Hepatocyte (in vitro differentiated cells): ENCODE results near the gene PARD3B. TPM values are rescaled to one million over a fixed set of nuclear protein-coding genes. Genes with fewer than 3 reads are reported as not detected.

ENCODE experiments used
- DNase-seq: peaks from one replicate; pipeline ENCODE4 v3.0.0-alpha.2; 2016; ENCODE audit warnings: low spot score
- H2AFZ ChIP-seq: fragments of 200-600 bp; sonication (generic); 2 replicates; pipeline ENCODE4 v1.6.0; 2016; ENCODE audit warnings: antibody characterized with exemption, mild to moderate bottlenecking
- H3K27ac ChIP-seq: fragments of 200-600 bp; sonication (generic); 2 replicates; pipeline ENCODE4 v1.5.1; 2016; ENCODE audit warnings: mild to moderate bottlenecking
- H3K27me3 ChIP-seq: fragments of 200-600 bp; sonication (generic); 2 replicates; pipeline ENCODE4 v1.6.1; 2016
- H3K36me3 ChIP-seq: fragments of 200-600 bp; sonication (generic); replicated peaks from 2 replicates; pipeline ENCODE4 v1.5.1; 2016; ENCODE audit warnings: low read depth; ENCODE audit not compliant: insufficient read depth
- H3K4me1 ChIP-seq: fragments of 200-600 bp; sonication (generic); 2 replicates; pipeline ENCODE4 v1.5.1; 2016; ENCODE audit warnings: mild to moderate bottlenecking, moderate library complexity; ENCODE audit not compliant: insufficient read depth
- H3K4me2 ChIP-seq: fragments of 200-600 bp; sonication (generic); 2 replicates; pipeline ENCODE4 v1.6.0; 2016
- H3K4me3 ChIP-seq: fragments of 200-600 bp; sonication (generic); 2 replicates; pipeline ENCODE4 v1.5.1; 2016; ENCODE audit warnings: mild to moderate bottlenecking
- H3K79me2 ChIP-seq: fragments of 200-600 bp; sonication (generic); 2 replicates; pipeline ENCODE4 v1.6.0; 2017; ENCODE audit warnings: mild to moderate bottlenecking
- H3K9me2 ChIP-seq: fragments of 200-600 bp; sonication (generic); replicated peaks from 2 replicates; pipeline ENCODE4 v1.6.0; 2017; ENCODE audit warnings: mild to moderate bottlenecking; ENCODE audit not compliant: insufficient read depth
- H3K9me3 ChIP-seq: fragments of 200-600 bp; sonication (generic); 2 replicates; pipeline ENCODE4 v1.5.1; 2016; ENCODE audit warnings: low read depth, mild to moderate bottlenecking
- H4K20me1 ChIP-seq: fragments of 200-600 bp; sonication (generic); 2 replicates; pipeline ENCODE4 v1.6.0; 2016; ENCODE audit warnings: mild to moderate bottlenecking; ENCODE audit not compliant: insufficient read depth, poor library complexity, severe bottlenecking
- EZH2 ChIP-seq: fragments of 200-600 bp; sonication (generic); IDR thresholded peaks from 2 replicates; pipeline ENCODE4 v1.6.1; 2016; ENCODE audit warnings: antibody characterized with exemption, mild to moderate bottlenecking, borderline replicate concordance
- EZH2phosphoT487 ChIP-seq: fragments of 200-600 bp; sonication (generic); IDR thresholded peaks from one replicate; pipeline ENCODE4 v1.6.1; 2018; ENCODE audit warnings: antibody characterized with exemption, mild to moderate bottlenecking, low read depth, moderate library complexity; ENCODE audit not compliant: unreplicated experiment, severe bottlenecking
- WGBS: methylation state at CpG from one replicate; pipeline ENCODE4 v1.1.6; 2016; ENCODE audit warnings: low lambda C conversion rate; ENCODE audit errors: missing lambda C conversion rate; 5-methylcytosine and 5-hydroxymethylcytosine counted together
- polyA plus RNA-seq: library from polyadenylated mRNA; unstranded; fragments of >200 nt; fragmentation: Nextera tagmentation; extraction: Ambion mirVana; gene quantifications from 2 replicates; pipeline ENCODE4 v1.2.1, GENCODE V29; 2016
- total RNA-seq: library from RNA; depleted of rRNA; stranded (reverse); fragments of >200 nt; gene quantifications from 2 replicates; pipeline ENCODE4 v1.2.3, GENCODE V29; 2014
- TF ChIP-seq, protein P1 (sequence below): fragments of 200-600 bp; sonication (generic); IDR thresholded peaks from 2 replicates; pipeline ENCODE4 v1.5.1; 2016; ENCODE audit warnings: antibody characterized with exemption, mild to moderate bottlenecking; ENCODE audit not compliant: poor library complexity

PARD3B gene
- total and polyA plus RNA-seq, 2 experiments from 2014 or later, result 11.5 to 21.7 TPM

DNA sequence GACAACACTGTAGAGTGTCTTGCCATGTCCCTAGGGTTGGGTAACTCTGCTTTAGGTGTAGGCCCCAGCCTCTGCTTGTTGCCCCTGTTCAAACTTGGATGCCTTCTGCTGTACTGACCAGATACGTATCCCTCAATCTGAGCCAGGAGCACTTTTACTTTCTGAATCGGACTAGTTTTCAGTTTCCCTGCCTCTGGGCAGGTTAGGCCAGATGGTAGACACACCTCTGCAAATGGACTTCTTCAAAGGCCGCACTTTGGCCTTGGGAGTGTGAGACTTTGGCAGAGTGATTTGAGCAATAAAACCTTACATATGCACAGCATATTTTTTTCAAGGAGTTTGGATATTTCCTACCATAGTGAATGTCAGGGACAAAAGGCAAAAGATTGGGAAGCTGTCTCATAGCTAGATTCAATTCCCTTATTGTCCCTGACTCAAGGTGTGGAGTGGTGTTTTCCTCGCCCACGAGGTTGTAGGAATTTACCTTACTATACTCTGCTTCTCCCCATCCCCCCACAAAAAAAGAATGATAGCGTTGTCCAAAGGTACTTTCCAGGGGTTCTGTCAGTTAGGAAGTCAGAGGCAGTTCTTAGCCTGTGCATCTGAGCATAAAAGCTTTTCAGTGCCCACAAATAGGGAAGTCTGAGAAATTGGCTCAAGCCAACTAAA is 15.3 kb upstream of the PARD3B start:
- Histone ChIP-seq H3K27me3 (no peaks in the 10 kb centered on the region), H3K27ac (peak overlapping the region; percentile 9), H3K9me3 (no peaks in the 10 kb centered on the region), H3K4me1 (peaks cover 3% of the 10 kb centered on the region), H4K20me1 (no peaks in the 10 kb centered on the region), H2AFZ (no peak overlapping the region), H3K79me2 (no peaks in the 10 kb centered on the region), H3K9me2 (no peaks in the 10 kb centered on the region), H3K36me3 (no peaks in the 10 kb centered on the region), H3K4me3 (no peak overlapping the region), H3K4me2 (peak overlapping the region; percentile 41)
- TF ChIP-seq, protein P1, sequence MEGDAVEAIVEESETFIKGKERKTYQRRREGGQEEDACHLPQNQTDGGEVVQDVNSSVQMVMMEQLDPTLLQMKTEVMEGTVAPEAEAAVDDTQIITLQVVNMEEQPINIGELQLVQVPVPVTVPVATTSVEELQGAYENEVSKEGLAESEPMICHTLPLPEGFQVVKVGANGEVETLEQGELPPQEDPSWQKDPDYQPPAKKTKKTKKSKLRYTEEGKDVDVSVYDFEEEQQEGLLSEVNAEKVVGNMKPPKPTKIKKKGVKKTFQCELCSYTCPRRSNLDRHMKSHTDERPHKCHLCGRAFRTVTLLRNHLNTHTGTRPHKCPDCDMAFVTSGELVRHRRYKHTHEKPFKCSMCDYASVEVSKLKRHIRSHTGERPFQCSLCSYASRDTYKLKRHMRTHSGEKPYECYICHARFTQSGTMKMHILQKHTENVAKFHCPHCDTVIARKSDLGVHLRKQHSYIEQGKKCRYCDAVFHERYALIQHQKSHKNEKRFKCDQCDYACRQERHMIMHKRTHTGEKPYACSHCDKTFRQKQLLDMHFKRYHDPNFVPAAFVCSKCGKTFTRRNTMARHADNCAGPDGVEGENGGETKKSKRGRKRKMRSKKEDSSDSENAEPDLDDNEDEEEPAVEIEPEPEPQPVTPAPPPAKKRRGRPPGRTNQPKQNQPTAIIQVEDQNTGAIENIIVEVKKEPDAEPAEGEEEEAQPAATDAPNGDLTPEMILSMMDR, result no peak
- no peak for TF ChIP-seq EZH2phosphoT487
- no peak for TF ChIP-seq EZH2
- DNase-seq, result peak; percentile 31
- 77% methylated on average over 6 of the region's 6 CpGs for WGBS

DNA sequence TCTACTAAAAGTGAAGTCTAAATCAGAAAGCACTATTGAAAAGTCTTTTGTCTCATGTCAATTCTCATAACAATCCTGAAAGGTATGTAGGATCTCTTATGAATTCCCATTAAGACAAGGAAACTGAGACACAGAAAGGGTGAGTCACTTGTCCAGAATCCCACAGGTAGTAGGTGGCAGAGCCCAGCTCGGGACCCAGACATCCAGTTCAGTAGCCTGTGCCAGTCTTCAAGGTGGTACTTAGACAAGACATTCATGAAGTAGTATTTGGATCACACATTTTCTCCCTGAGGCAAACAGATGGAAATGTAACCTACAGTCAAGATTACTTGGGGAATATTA is 14.8 kb upstream of the PARD3B start:
- H3K4me3 ChIP-seq, result no peak overlapping the region
- H3K4me1 ChIP-seq, result peaks cover 3% of the 10 kb centered on the region
- H4K20me1 ChIP-seq, result no peaks in the 10 kb centered on the region
- no peaks in the 10 kb centered on the region for H3K27me3 ChIP-seq
- H3K9me3 ChIP-seq, result no peaks in the 10 kb centered on the region
- no peaks in the 10 kb centered on the region for H3K79me2 ChIP-seq
- peak overlapping the region; percentile 9 for H3K27ac ChIP-seq
- H3K4me2 ChIP-seq, result peak overlapping the region; percentile 41
- H3K9me2 ChIP-seq, result no peaks in the 10 kb centered on the region
- DNase-seq, result no peak
- TF ChIP-seq, protein P1, result no peak
- TF ChIP-seq EZH2 (no peak), EZH2phosphoT487 (no peak)
- H2AFZ ChIP-seq, result no peak overlapping the region
- WGBS, result 81% methylated on average over 1 of the region's 1 CpG
- no peaks in the 10 kb centered on the region for H3K36me3 ChIP-seq

DNA sequence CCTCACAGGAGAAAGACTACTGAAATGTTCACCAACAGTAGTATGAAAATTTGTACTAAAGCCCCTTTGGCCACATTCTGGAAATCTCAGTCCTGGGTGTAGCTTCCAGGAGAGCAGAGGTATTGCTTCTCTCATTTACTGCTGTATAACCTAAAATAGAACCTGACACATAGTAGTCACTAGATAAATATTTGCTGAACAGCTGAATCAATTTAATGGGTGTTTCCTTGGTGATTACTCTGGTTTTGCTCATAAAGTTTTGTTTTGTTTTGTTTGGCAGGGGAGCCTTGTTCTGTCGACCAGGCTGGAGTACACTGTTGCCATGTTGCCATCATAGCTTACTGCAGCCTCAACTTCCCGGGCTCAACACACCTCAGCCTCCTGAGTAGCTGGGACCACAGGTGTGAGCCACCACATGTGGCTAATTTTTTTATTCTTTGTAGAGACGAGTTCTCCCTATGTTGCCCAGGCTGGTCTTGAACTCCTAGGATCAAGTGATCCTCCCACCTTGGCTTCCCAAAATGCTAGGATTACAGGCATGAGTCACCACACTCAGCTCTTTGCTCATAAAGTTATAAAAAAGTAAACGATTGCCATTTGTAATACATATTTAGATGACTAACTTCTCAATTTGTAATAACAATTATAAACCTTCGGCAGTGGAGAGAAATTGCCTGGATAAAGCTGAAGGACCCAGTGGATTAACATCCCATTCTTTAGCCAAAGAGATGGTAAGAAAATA is 11.5 kb upstream of the PARD3B start:
- H3K9me2 ChIP-seq, result no peaks in the 10 kb centered on the region
- no peak for TF ChIP-seq EZH2phosphoT487
- TF ChIP-seq EZH2, result no peak
- TF ChIP-seq, protein P1, result no peak
- no peak overlapping the region for H3K27ac ChIP-seq
- no peak overlapping the region for H2AFZ ChIP-seq
- no peaks in the 10 kb centered on the region for H3K36me3 ChIP-seq
- DNase-seq, result no peak
- H3K4me1 ChIP-seq, result peaks cover 3% of the 10 kb centered on the region
- no peak overlapping the region for H3K4me3 ChIP-seq
- H3K9me3 ChIP-seq, result no peaks in the 10 kb centered on the region
- H3K4me2 ChIP-seq, result no peak overlapping the region
- H3K27me3 ChIP-seq, result no peaks in the 10 kb centered on the region
- WGBS, result 82% methylated on average over 5 of the region's 5 CpGs
- no peaks in the 10 kb centered on the region for H3K79me2 ChIP-seq
- no peaks in the 10 kb centered on the region for H4K20me1 ChIP-seq
